Thyroid gland (tissue), 4 donors: ENCODE measurements around the gene DMXL1. TPM values are rescaled to one million over a fixed set of nuclear protein-coding genes. Genes with fewer than 3 reads are reported as not detected.

Experiments
- DNase-seq, 2 donors: peaks; one replicate each; pipeline ENCODE4 v3.0.0-alpha.2; 2019
- H3K27ac ChIP-seq, 3 donors: fragments of 200-600 bp; sonication (generic); 1 replicate in 2 of 3; 2 replicates in 1 of 3; pipeline ENCODE4 v1.5.1; 2016 to 2019; ENCODE audit warnings: mild to moderate bottlenecking in 1 of 3, moderate library complexity in 1 of 3
- H3K27me3 ChIP-seq: fragments of 200-600 bp; sonication (generic); one replicate; pipeline ENCODE4 v1.5.1; 2019
- H3K36me3 ChIP-seq, 2 donors: fragments of 200-600 bp; sonication (generic); one replicate each; pipeline ENCODE4 v1.5.1; 2016 to 2019
- H3K4me1 ChIP-seq, 2 donors: fragments of 200-600 bp; sonication (generic); one replicate each; pipeline ENCODE4 v1.5.1; 2017 to 2019
- H3K4me3 ChIP-seq, 3 donors: fragments of 200-600 bp; sonication (generic); replicated peaks in 1 of 3; 1 replicate in 2 of 3; 2 replicates in 1 of 3; pipeline ENCODE4 v1.5.1; 2016; ENCODE audit warnings: mild to moderate bottlenecking in 1 of 3
- H3K9me3 ChIP-seq: fragments of 200-600 bp; sonication (generic); one replicate; pipeline ENCODE4 v1.5.1; 2017
- CTCF ChIP-seq, 6 experiments: fragments of 200-600 bp in 3 of 6; fragments of 450-650 bp in 3 of 6; sonication (generic) in 3 of 6; IDR thresholded peaks; one replicate each; pipeline ENCODE4 v1.5.1; 2016 to 2019; ENCODE audit warnings: antibody characterized with exemption in 6 of 6, mild to moderate bottlenecking in 2 of 6, inconsistent platforms in 1 of 6, moderate library complexity in 1 of 6
- POLR2A ChIP-seq, 2 donors: fragments of 450-650 bp; IDR thresholded peaks; one replicate each; pipeline ENCODE4 v1.6.1; 2017; ENCODE audit warnings: antibody characterized with exemption in 2 of 2, mild to moderate bottlenecking in 2 of 2, moderate library complexity in 1 of 2
- WGBS, 2 donors: methylation state at CpG; one replicate each; pipeline ENCODE4 v1.1.5; 2017; 5-methylcytosine and 5-hydroxymethylcytosine counted together
- intact Hi-C: fragments of 100-400 bp; cut with DNase I; formaldehyde crosslinking; loops from one replicate; pipeline ENCODE4 v1.15.1; 2023
- total RNA-seq, 4 donors: library from RNA; depleted of rRNA; stranded (reverse); fragments of >200 nt; gene quantifications; one replicate each; pipeline ENCODE4 v1.2.3, GENCODE V29; 2016

The DMXL1 gene
- total RNA-seq, 4 donors from 2014 or later = 90.8 to 158 (median 95.4) TPM

DNA sequence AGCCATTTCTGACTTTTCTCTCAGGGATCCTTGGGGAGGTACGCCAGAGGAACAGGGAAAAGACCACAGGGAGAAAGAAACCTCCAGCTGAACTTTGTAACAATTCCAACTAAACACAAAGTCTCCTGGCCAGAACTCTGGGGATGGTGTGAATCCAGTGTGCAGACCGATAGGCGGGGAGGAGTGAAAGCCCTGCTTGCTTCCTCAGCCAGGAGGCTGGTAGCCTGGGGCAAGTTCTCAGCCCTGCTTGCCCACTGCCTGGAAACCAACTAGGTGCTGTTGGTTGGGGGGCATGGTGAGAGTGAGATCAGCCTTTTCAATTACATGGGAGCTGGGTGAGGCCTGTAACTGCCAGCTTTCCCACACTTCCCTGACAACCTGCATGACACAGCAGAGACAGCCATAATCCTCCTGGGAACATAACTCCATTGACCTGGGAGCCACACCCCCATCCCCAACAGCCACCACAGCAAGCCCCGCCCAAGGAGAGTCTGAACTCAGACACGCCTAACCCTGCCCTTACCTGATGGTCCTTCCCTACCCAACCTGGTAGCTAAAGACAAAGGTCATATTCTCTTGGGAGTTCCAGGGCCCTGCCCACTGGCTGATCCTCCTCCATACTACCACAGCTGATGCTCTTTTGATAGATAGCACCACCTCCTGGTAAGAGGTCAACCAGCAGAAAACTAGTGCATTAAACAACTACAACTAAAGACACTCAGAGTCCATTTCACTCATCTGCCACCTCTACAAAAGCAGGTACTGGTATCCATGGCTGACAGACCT lies 184.9 kb downstream of the DMXL1 start:
- Histone ChIP-seq H3K4me3 (no peak overlapping the region), H3K27me3 (no peaks in the 10 kb centered on the region), H3K27ac (no peak overlapping the region), H3K4me1 (no peaks in the 10 kb centered on the region), H3K36me3 (no peaks in the 10 kb centered on the region), H3K9me3 (no peaks in the 10 kb centered on the region)
- TF ChIP-seq POLR2A (IDR thresholded peaks at IDR 0.05) = no peak
- TF ChIP-seq CTCF (IDR thresholded peaks at IDR 0.05) = no peak
- intact Hi-C loops = no loop called here
- DNase-seq = no peak
- 91 to 96% methylated on average over 5 of the region's 5 CpGs for WGBS, 2 donors

GRCh38 chr5:119257613-119258012 lies 186.7 kb downstream of the DMXL1 start:
- Histone ChIP-seq H3K36me3 (no peaks in the 10 kb centered on the region), H3K27ac (no peak overlapping the region), H3K4me1 (no peaks in the 10 kb centered on the region), H3K4me3 (no peak overlapping the region), H3K27me3 (no peaks in the 10 kb centered on the region), H3K9me3 (no peaks in the 10 kb centered on the region)
- TF ChIP-seq POLR2A (IDR thresholded peaks at IDR 0.05) (no peak), CTCF (IDR thresholded peaks at IDR 0.05) (no peak)
- 96 to 97% methylated on average over 3 of the region's 3 CpGs for WGBS, 2 donors
- no peak for DNase-seq
- intact Hi-C loops = no loop called here

GRCh38 chr5:119263639-119264038 lies 192.8 kb downstream of the DMXL1 start:
- Histone ChIP-seq H3K4me3 (no peak overlapping the region), H3K9me3 (no peaks in the 10 kb centered on the region), H3K27ac (no peak overlapping the region), H3K4me1 (peaks cover 0 to 3% of the 10 kb centered on the region in 2 donors), H3K36me3 (no peaks in the 10 kb centered on the region), H3K27me3 (no peaks in the 10 kb centered on the region)
- intact Hi-C loops = no loop called here
- WGBS, 2 donors = 94 to 95% methylated on average over 2 of the region's 2 CpGs
- no peak for DNase-seq
- TF ChIP-seq POLR2A (IDR thresholded peaks at IDR 0.05) (no peak), CTCF (IDR thresholded peaks at IDR 0.05) (no peak)

DNA sequence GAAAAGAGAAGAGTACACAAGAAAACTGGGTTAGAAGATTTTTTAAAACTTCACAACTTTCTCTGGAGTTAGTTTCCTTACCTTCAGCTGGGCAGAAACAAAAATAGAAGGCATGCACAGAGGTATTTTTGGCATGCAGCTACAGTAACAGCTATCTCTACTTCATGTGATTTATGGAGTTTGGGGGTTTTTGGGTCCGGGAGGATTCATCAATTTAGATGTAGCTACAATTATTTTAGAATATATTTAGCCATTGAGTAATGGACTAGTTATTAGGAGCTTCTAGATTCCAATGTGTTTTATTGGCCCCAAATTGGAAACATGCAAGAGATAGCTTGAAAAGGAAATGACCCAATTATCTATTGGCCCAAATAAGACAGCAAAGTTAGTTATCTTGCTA lies 193.3 kb downstream of the DMXL1 start:
- peaks cover 0 to 3% of the 10 kb centered on the region in 2 donors for H3K4me1 ChIP-seq
- DNase-seq = no peak
- WGBS, 2 donors = 0% methylated on average over 1 of the region's 1 CpG
- intact Hi-C loops = no loop called here
- TF ChIP-seq POLR2A (IDR thresholded peaks at IDR 0.05) (no peak), CTCF (IDR thresholded peaks at IDR 0.05) (no peak)
- no peak overlapping the region for H3K4me3 ChIP-seq
- H3K36me3 ChIP-seq = no peaks in the 10 kb centered on the region
- H3K27me3 ChIP-seq = no peaks in the 10 kb centered on the region
- no peaks in the 10 kb centered on the region for H3K9me3 ChIP-seq
- no peak overlapping the region for H3K27ac ChIP-seq

DNA sequence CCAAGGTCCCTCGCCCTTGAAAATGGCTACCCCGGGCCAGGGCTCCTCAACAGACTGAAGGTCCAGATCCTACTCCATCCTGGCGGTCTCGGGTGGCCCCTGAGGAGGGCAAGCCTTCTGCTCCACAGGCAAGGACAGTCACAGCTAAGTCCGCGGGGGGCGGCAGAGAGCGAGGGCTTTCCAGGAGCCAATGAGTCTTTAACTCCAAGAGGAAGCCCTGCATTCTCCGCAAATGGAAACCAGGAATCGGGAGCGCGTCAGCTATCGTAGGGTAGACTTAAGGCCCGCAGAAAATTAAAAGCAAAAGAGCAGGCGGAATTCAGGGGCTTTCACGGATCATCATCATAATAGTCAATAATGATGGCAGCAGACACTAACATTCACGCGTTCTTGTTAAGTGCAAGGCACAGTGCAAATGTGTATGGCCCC lies 197.1 kb downstream of the DMXL1 start:
- intact Hi-C loops = no loop called here
- H3K27ac ChIP-seq = peak overlapping the region; percentile 77 to 93 (median 87)
- H3K36me3 ChIP-seq = no peaks in the 10 kb centered on the region
- peak; percentile 94 for DNase-seq
- no peaks in the 10 kb centered on the region for H3K27me3 ChIP-seq
- 0 to 4% methylated on average over 10 to 18 of the region's 18 CpGs for WGBS, 2 donors
- H3K4me3 ChIP-seq = peak overlapping the region; percentile 43 to 80 (median 77)
- H3K4me1 ChIP-seq = peaks cover 3 to 13% of the 10 kb centered on the region in 2 donors
- TF ChIP-seq POLR2A (IDR thresholded peaks at IDR 0.05) = no peak
- TF ChIP-seq CTCF (IDR thresholded peaks at IDR 0.05) = peak in 3 of 6 experiments; percentile 29 to 54 (median 51)
- H3K9me3 ChIP-seq = no peaks in the 10 kb centered on the region
